OCI-LY3 (cell line): ENCODE measurements around the gene FRMD4A.

Experiments used
- EZH2phosphoT487 ChIP-seq: fragments of 200-600 bp; shearing (Covaris generic); IDR thresholded peaks from 2 replicates; pipeline ENCODE4 v1.6.1; 2018; ENCODE audit warnings: antibody characterized with exemption, mixed run types, low read depth
- TF ChIP-seq, protein P1 (sequence below): fragments of 200-600, 300-600 bp; sonication (generic); IDR thresholded peaks from 2 replicates; pipeline ENCODE4 v1.5.1; 2014; ENCODE audit warnings: antibody characterized with exemption, low read length, low read depth

DNA sequence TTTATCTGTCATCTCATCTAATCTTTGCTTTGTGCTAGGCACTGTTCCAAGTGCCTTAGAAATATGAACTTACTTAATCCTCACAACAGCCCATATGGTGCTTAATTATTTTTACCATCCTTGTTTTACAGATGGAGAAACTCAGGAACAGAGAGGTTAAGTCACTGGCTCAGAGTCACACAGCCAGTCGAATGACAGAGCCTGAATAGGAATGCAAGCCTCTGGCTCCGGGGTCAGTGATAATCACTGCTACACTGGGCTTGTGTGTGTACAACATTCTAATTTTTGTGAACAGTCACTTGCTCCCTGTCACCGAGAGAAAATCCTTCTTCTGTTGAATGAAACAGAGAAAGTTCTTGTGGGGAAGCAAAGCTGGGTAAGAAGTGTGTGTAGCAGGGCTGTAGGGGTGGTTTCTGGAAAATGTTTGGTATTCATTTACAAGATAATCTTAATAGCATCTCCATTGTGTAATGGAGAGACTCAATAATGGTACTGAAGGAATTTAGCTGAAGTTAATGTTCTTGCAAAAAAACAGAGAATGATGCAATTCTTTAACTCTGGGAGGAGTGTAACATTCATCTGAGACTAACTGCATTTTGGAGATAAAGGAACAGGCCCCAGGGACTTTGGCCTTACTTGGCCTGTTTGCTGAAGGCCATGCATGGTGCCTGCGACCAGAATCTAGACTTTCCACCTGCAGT is 290.6 kb downstream of the FRMD4A start:
- TF ChIP-seq, protein P1, sequence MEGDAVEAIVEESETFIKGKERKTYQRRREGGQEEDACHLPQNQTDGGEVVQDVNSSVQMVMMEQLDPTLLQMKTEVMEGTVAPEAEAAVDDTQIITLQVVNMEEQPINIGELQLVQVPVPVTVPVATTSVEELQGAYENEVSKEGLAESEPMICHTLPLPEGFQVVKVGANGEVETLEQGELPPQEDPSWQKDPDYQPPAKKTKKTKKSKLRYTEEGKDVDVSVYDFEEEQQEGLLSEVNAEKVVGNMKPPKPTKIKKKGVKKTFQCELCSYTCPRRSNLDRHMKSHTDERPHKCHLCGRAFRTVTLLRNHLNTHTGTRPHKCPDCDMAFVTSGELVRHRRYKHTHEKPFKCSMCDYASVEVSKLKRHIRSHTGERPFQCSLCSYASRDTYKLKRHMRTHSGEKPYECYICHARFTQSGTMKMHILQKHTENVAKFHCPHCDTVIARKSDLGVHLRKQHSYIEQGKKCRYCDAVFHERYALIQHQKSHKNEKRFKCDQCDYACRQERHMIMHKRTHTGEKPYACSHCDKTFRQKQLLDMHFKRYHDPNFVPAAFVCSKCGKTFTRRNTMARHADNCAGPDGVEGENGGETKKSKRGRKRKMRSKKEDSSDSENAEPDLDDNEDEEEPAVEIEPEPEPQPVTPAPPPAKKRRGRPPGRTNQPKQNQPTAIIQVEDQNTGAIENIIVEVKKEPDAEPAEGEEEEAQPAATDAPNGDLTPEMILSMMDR = no peak
- no peak for TF ChIP-seq EZH2phosphoT487
